ENCODE data around the gene TTC39C. TPM values are rescaled to one million over a fixed set of nuclear protein-coding genes. Genes with fewer than 3 reads are reported as not detected.

Gene TTC39C
- total RNA-seq, 1 donor from 2014 or later = 23.5 TPM

- no peaks in the 10 kb centered on the region for H3K36me3 Mint-ChIP-seq (ENCODE audit: low read depth)
- no peaks in the 10 kb centered on the region for H3K27me3 Mint-ChIP-seq (ENCODE audit: low read depth)
- no peak overlapping the region for H3K27ac Mint-ChIP-seq (ENCODE audit: unreplicated experiment)
- TF ChIP-seq CTCF (conservative IDR thresholded peaks at IDR 0.05) = no peak
- H3K4me3 Mint-ChIP-seq = no peak overlapping the region
- H3K9me3 Mint-ChIP-seq = no peaks in the 10 kb centered on the region
- peaks cover 4% of the 10 kb centered on the region for H3K4me1 Mint-ChIP-seq
- DNase-seq (ENCODE audit: low read depth, low spot score) = no peak
Measured at GRCh38 chr18:23998018-23998417, 16.5 kb upstream of the TTC39C start.

- no peaks in the 10 kb centered on the region for H3K27me3 Mint-ChIP-seq (ENCODE audit: low read depth)
- H3K9me3 Mint-ChIP-seq = no peaks in the 10 kb centered on the region
- peaks cover 4% of the 10 kb centered on the region for H3K4me1 Mint-ChIP-seq
- H3K36me3 Mint-ChIP-seq (ENCODE audit: low read depth) = no peaks in the 10 kb centered on the region
- no peak overlapping the region for H3K27ac Mint-ChIP-seq (ENCODE audit: unreplicated experiment)
- no peak overlapping the region for H3K4me3 Mint-ChIP-seq
- no peak for DNase-seq (ENCODE audit: low read depth, low spot score)
- TF ChIP-seq CTCF (conservative IDR thresholded peaks at IDR 0.05) = no peak
Measured at GRCh38 chr18:23998820-23999219, 15.7 kb upstream of the TTC39C start.

GRCh38 chr18:24000613-24001490 is 13.7 kb upstream of the TTC39C start:
- Mint-ChIP-seq H3K9me3 (no peaks in the 10 kb centered on the region), H3K27me3 (ENCODE audit: low read depth) (no peaks in the 10 kb centered on the region), H3K27ac (ENCODE audit: unreplicated experiment) (no peak overlapping the region), H3K4me3 (no peak overlapping the region), H3K36me3 (ENCODE audit: low read depth) (no peaks in the 10 kb centered on the region), H3K4me1 (no peaks in the 10 kb centered on the region)
- no peak for DNase-seq (ENCODE audit: low read depth, low spot score)
- no peak for TF ChIP-seq CTCF (conservative IDR thresholded peaks at IDR 0.05)

- no peaks in the 10 kb centered on the region for H3K4me1 Mint-ChIP-seq
- no peaks in the 10 kb centered on the region for H3K9me3 Mint-ChIP-seq
- H3K36me3 Mint-ChIP-seq (ENCODE audit: low read depth) = no peaks in the 10 kb centered on the region
- no peak for DNase-seq (ENCODE audit: low read depth, low spot score)
- peaks cover 4% of the 10 kb centered on the region for H3K27me3 Mint-ChIP-seq (ENCODE audit: low read depth)
- H3K4me3 Mint-ChIP-seq = no peak overlapping the region
- no peak overlapping the region for H3K27ac Mint-ChIP-seq (ENCODE audit: unreplicated experiment)
- no peak for TF ChIP-seq CTCF (conservative IDR thresholded peaks at IDR 0.05)
Measured at GRCh38 chr18:24002479-24002878, 12.1 kb upstream of the TTC39C start.

GRCh38 chr18:24003288-24003687 is 11.3 kb upstream of the TTC39C start:
- Mint-ChIP-seq H3K36me3 (ENCODE audit: low read depth) (no peaks in the 10 kb centered on the region), H3K4me1 (no peaks in the 10 kb centered on the region), H3K4me3 (no peak overlapping the region), H3K9me3 (no peaks in the 10 kb centered on the region), H3K27me3 (ENCODE audit: low read depth) (peaks cover 8% of the 10 kb centered on the region), H3K27ac (ENCODE audit: unreplicated experiment) (no peak overlapping the region)
- no peak for DNase-seq (ENCODE audit: low read depth, low spot score)
- TF ChIP-seq CTCF (conservative IDR thresholded peaks at IDR 0.05) = no peak

Measured in neural crest cell (in vitro differentiated cells).